HepG2 (cell line): ENCODE data around the gene IRF7. TPM values are rescaled to one million over a fixed set of nuclear protein-coding genes. Genes with fewer than 3 reads are reported as not detected.

Experiments
- CCDC6 ChIP-seq: sonication (generic); formaldehyde crosslinking; IDR thresholded peaks from 2 replicates; pipeline ENCODE4 v1.8.1; 2022; ENCODE audit warnings: mild to moderate bottlenecking, missing genetic modification reagents, moderate library complexity
- CEBPB ChIP-seq: IDR thresholded peaks from 2 replicates; pipeline ENCODE4 v1.6.1; 2011; ENCODE audit warnings: low read depth, low read length, improper control_type of control experiment, borderline replicate concordance
- FOXC1 ChIP-seq: sonication (generic); formaldehyde crosslinking; IDR thresholded peaks from 2 replicates; pipeline ENCODE4 v1.8.0; 2022; ENCODE audit warnings: mild to moderate bottlenecking, missing genetic modification reagents, borderline replicate concordance
- SATB2 ChIP-seq: sonication (generic); formaldehyde crosslinking; IDR thresholded peaks from 2 replicates; pipeline ENCODE4 v1.5.0; 2020; ENCODE audit warnings: missing genetic modification reagents
- ZNF12 ChIP-seq: sonication (generic); formaldehyde crosslinking; IDR thresholded peaks from 2 replicates; pipeline ENCODE4 v1.5.0; 2020; ENCODE audit warnings: missing genetic modification reagents
- ZNF138 ChIP-seq: sonication (generic); formaldehyde crosslinking; IDR thresholded peaks from 2 replicates; pipeline ENCODE4 v1.5.0; 2020; ENCODE audit warnings: mild to moderate bottlenecking, low read depth, missing genetic modification reagents
- ZNF224 ChIP-seq: sonication (generic); formaldehyde crosslinking; IDR thresholded peaks from 2 replicates; pipeline ENCODE4 v1.5.0; 2020; ENCODE audit warnings: mild to moderate bottlenecking, missing genetic modification reagents
- ZNF432 ChIP-seq: sonication (generic); formaldehyde crosslinking; IDR thresholded peaks from 2 replicates; pipeline ENCODE4 v1.5.0; 2020; ENCODE audit warnings: missing genetic modification reagents, mild to moderate bottlenecking, borderline replicate concordance
- ZNF441 ChIP-seq: sonication (generic); formaldehyde crosslinking; IDR thresholded peaks from 2 replicates; pipeline ENCODE4 v1.7.0; 2021; ENCODE audit warnings: missing genetic modification reagents, borderline replicate concordance
- polyA plus RNA-seq, 8 experiments: library from polyadenylated mRNA; depleted of rRNA in 3 of 8; stranded (reverse) in 7 of 8; unstranded in 1 of 8; fragments of >200 nt; fragmentation: Illumina TruSeq in 4 of 8; extraction: Trizol in 4 of 8; gene quantifications; 2 replicates each; pipeline versions ENCODE4 v1.2.1 to v1.2.3, GENCODE V29; 2011 to 2016; ENCODE audit warnings: low read depth in 4 of 8, missing spikeins in 1 of 8, mixed read lengths in 1 of 8; ENCODE audit not compliant: insufficient read depth in 1 of 8
- total RNA-seq, 5 experiments: library from RNA; depleted of rRNA; stranded (reverse); fragments of >200 nt; fragmentation: Illumina TruSeq; extraction: Trizol; gene quantifications; 2 replicates each; pipeline ENCODE4 v1.2.3, GENCODE V29; 2016; ENCODE audit warnings: low read depth in 1 of 5
- TF ChIP-seq, protein P1 (sequence below), 2 experiments: sonication (generic) in 1 of 2; formaldehyde crosslinking in 1 of 2; IDR thresholded peaks; 2 replicates each; pipeline versions ENCODE4 v1.5.1 to v1.6.1; 2011 to 2020; ENCODE audit warnings: borderline replicate concordance in 1 of 2, low read depth in 1 of 2, low read length in 1 of 2, mild to moderate bottlenecking in 1 of 2, missing genetic modification reagents in 1 of 2, moderate library complexity in 1 of 2
- TF ChIP-seq, protein P2 (sequence below): sonication (generic); formaldehyde crosslinking; IDR thresholded peaks from 2 replicates; pipeline ENCODE4 v1.4.0; 2020; ENCODE audit warnings: mild to moderate bottlenecking, missing genetic modification reagents, borderline replicate concordance
- TF ChIP-seq, protein P3 (sequence below): sonication (generic); formaldehyde crosslinking; IDR thresholded peaks from 2 replicates; pipeline ENCODE4 v1.9.0; 2021; ENCODE audit warnings: missing genetic modification reagents, mild to moderate bottlenecking, borderline replicate concordance
- TF ChIP-seq, protein P4 (sequence below): IDR thresholded peaks from 2 replicates; pipeline ENCODE4 v1.6.1; 2016; ENCODE audit warnings: low read depth, missing genetic modification reagents, missing compliant biosample characterization
- TF ChIP-seq, protein P5 (sequence below): sonication (generic); formaldehyde crosslinking; IDR thresholded peaks from 2 replicates; pipeline ENCODE4 v1.4.0; 2020; ENCODE audit warnings: mild to moderate bottlenecking, missing genetic modification reagents
- TF ChIP-seq, protein P6 (sequence below): sonication (generic); formaldehyde crosslinking; IDR thresholded peaks from 2 replicates; pipeline ENCODE4 v1.5.1; 2020; ENCODE audit warnings: missing genetic modification reagents, mild to moderate bottlenecking, borderline replicate concordance
- TF ChIP-seq, protein P7 (sequence below): sonication (generic); formaldehyde crosslinking; IDR thresholded peaks from 2 replicates; pipeline ENCODE4 v1.4.0; 2020; ENCODE audit warnings: mild to moderate bottlenecking, missing genetic modification reagents

The IRF7 gene
- total and polyA plus RNA-seq, 2 of the 13 experiments (the other 11 are each of a cell fraction or from before 2014, with no cell fraction given) = not detected

DNA sequence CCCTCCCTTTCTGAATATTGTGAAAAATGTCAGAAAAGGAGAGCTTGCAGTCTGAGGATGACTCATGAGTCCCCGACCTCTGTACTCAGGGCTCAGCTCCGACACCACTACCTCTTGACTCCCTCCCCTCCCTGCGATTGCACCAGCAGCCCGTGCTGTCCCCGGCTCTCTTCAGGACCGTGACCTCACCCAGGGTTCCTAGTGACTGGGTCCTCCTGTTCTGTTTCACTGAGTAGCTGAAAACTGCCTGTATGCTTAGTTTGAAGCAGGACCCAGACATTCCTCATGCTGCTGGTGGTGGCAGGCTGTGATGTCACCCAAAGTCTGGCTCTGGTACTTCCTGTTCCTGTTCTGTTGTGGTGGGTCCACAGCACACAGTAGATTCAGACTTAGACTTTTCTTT is 27.8 kb downstream of the IRF7 start (continued):
- TF ChIP-seq ZNF138 (CRISPR knock-in tag) (no peak), SATB2 (CRISPR knock-in tag) (no peak), ZNF432 (CRISPR knock-in tag) (no peak), FOXC1 (CRISPR knock-in tag) (0 out of 2 replicates have a peak, but pooled peaks have one; percentile 39), CEBPB (peak; percentile 95), ZNF441 (CRISPR knock-in tag) (peak; percentile 84; the same call in 1 of the 2 replicates), ZNF224 (CRISPR knock-in tag) (no peak), ZNF12 (CRISPR knock-in tag) (no peak), CCDC6 (no peak)
- TF ChIP-seq, protein P1, sequence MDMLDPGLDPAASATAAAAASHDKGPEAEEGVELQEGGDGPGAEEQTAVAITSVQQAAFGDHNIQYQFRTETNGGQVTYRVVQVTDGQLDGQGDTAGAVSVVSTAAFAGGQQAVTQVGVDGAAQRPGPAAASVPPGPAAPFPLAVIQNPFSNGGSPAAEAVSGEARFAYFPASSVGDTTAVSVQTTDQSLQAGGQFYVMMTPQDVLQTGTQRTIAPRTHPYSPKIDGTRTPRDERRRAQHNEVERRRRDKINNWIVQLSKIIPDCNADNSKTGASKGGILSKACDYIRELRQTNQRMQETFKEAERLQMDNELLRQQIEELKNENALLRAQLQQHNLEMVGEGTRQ (IDR thresholded peaks at IDR 0.05; ENCODE audit: low read depth, low read length) = no peak
- TF ChIP-seq, protein P1 (CRISPR knock-in tag; IDR thresholded peaks at IDR 0.05; ENCODE audit: borderline replicate concordance) = no peak
- TF ChIP-seq, protein P2, sequence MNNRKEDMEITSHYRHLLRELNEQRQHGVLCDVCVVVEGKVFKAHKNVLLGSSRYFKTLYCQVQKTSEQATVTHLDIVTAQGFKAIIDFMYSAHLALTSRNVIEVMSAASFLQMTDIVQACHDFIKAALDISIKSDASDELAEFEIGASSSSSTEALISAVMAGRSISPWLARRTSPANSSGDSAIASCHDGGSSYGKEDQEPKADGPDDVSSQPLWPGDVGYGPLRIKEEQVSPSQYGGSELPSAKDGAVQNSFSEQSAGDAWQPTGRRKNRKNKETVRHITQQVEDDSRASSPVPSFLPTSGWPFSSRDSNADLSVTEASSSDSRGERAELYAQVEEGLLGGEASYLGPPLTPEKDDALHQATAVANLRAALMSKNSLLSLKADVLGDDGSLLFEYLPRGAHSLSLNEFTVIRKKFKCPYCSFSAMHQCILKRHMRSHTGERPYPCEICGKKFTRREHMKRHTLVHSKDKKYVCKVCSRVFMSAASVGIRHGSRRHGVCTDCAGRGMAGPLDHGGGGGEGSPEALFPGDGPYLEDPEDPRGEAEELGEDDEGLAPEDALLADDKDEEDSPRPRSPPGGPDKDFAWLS (CRISPR knock-in tag) = no peak
- TF ChIP-seq, protein P3, sequence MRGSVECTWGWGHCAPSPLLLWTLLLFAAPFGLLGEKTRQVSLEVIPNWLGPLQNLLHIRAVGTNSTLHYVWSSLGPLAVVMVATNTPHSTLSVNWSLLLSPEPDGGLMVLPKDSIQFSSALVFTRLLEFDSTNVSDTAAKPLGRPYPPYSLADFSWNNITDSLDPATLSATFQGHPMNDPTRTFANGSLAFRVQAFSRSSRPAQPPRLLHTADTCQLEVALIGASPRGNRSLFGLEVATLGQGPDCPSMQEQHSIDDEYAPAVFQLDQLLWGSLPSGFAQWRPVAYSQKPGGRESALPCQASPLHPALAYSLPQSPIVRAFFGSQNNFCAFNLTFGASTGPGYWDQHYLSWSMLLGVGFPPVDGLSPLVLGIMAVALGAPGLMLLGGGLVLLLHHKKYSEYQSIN (CRISPR knock-in tag) = no peak
- TF ChIP-seq, protein P4, sequence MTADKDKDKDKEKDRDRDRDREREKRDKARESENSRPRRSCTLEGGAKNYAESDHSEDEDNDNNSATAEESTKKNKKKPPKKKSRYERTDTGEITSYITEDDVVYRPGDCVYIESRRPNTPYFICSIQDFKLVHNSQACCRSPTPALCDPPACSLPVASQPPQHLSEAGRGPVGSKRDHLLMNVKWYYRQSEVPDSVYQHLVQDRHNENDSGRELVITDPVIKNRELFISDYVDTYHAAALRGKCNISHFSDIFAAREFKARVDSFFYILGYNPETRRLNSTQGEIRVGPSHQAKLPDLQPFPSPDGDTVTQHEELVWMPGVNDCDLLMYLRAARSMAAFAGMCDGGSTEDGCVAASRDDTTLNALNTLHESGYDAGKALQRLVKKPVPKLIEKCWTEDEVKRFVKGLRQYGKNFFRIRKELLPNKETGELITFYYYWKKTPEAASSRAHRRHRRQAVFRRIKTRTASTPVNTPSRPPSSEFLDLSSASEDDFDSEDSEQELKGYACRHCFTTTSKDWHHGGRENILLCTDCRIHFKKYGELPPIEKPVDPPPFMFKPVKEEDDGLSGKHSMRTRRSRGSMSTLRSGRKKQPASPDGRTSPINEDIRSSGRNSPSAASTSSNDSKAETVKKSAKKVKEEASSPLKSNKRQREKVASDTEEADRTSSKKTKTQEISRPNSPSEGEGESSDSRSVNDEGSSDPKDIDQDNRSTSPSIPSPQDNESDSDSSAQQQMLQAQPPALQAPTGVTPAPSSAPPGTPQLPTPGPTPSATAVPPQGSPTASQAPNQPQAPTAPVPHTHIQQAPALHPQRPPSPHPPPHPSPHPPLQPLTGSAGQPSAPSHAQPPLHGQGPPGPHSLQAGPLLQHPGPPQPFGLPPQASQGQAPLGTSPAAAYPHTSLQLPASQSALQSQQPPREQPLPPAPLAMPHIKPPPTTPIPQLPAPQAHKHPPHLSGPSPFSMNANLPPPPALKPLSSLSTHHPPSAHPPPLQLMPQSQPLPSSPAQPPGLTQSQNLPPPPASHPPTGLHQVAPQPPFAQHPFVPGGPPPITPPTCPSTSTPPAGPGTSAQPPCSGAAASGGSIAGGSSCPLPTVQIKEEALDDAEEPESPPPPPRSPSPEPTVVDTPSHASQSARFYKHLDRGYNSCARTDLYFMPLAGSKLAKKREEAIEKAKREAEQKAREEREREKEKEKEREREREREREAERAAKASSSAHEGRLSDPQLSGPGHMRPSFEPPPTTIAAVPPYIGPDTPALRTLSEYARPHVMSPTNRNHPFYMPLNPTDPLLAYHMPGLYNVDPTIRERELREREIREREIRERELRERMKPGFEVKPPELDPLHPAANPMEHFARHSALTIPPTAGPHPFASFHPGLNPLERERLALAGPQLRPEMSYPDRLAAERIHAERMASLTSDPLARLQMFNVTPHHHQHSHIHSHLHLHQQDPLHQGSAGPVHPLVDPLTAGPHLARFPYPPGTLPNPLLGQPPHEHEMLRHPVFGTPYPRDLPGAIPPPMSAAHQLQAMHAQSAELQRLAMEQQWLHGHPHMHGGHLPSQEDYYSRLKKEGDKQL (CRISPR knock-in tag) = peak; percentile 61; the same call in 1 of the 2 replicates
- TF ChIP-seq, protein P5, sequence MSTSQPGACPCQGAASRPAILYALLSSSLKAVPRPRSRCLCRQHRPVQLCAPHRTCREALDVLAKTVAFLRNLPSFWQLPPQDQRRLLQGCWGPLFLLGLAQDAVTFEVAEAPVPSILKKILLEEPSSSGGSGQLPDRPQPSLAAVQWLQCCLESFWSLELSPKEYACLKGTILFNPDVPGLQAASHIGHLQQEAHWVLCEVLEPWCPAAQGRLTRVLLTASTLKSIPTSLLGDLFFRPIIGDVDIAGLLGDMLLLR = no peak
- TF ChIP-seq, protein P6, sequence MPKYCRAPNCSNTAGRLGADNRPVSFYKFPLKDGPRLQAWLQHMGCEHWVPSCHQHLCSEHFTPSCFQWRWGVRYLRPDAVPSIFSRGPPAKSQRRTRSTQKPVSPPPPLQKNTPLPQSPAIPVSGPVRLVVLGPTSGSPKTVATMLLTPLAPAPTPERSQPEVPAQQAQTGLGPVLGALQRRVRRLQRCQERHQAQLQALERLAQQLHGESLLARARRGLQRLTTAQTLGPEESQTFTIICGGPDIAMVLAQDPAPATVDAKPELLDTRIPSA (CRISPR knock-in tag) = no peak
- TF ChIP-seq, protein P7, sequence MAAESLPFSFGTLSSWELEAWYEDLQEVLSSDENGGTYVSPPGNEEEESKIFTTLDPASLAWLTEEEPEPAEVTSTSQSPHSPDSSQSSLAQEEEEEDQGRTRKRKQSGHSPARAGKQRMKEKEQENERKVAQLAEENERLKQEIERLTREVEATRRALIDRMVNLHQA (CRISPR knock-in tag) = no peak
